ENCODE measurements around the gene BRD1. TPM values are rescaled to one million over a fixed set of nuclear protein-coding genes. Genes with fewer than 3 reads are reported as not detected.
A peak's percentile ranks its signal among the peaks of the same experiment; 100 is the strongest.

Gene BRD1
- total and polyA plus RNA-seq, 8 donors: 14.0 to 26.3 (median 17.8) TPM

GRCh38 chr22:49803134-49803533 lies 24.5 kb downstream of the BRD1 start:
- no peaks in the 10 kb centered on the region for H3K9me3 ChIP-seq
- H3K27ac ChIP-seq: no peak overlapping the region
- no peak for FAIRE-seq
- DNase-seq: peak in 2 of 6 donors; percentile 30 to 47
- peaks cover 0 to 27% (median 5%) of the 10 kb centered on the region in 3 donors for H3K36me3 ChIP-seq
- H3K4me1 ChIP-seq: peaks cover 0 to under 1% (median 0%) of the 10 kb centered on the region in 3 donors
- H3K4me3 ChIP-seq: no peak overlapping the region
- no peaks in the 10 kb centered on the region for H3K27me3 ChIP-seq
- intact Hi-C loops (cut with DNase I): no loop called here
- no peak for TF ChIP-seq CTCF (IDR thresholded peaks at IDR 0.05)
- 94% methylated on average over 18 of the region's 18 CpGs for WGBS, 2 donors
- ATAC-seq: no peak

- Histone ChIP-seq H3K4me3 (no peak overlapping the region), H3K27ac (no peak overlapping the region), H3K4me1 (no peaks in the 10 kb centered on the region), H3K27me3 (no peaks in the 10 kb centered on the region), H3K36me3 (peaks cover 0 to 43% (median 22%) of the 10 kb centered on the region in 3 donors), H3K9me3 (no peaks in the 10 kb centered on the region)
- FAIRE-seq (no peak), DNase-seq (peak in 2 of 6 donors; percentile 17 to 55), ATAC-seq (no peak)
- no peak for TF ChIP-seq CTCF (IDR thresholded peaks at IDR 0.05)
- intact Hi-C loops (cut with DNase I): no loop called here
- 83 to 87% methylated on average over 18 of the region's 18 CpGs for WGBS, 2 donors
Measured at GRCh38 chr22:49801391-49802060, 26.1 kb downstream of the BRD1 start.

- peak in 2 of 6 donors; percentile 26 to 55 for DNase-seq
- Histone ChIP-seq H3K9me3 (no peaks in the 10 kb centered on the region), H3K36me3 (peaks cover 0 to 50% (median 23%) of the 10 kb centered on the region in 3 donors), H3K27ac (no peak overlapping the region), H3K4me3 (no peak overlapping the region), H3K27me3 (no peaks in the 10 kb centered on the region), H3K4me1 (no peaks in the 10 kb centered on the region)
- TF ChIP-seq CTCF (IDR thresholded peaks at IDR 0.05): no peak
- intact Hi-C loops (cut with DNase I): no loop called here
- no peak for FAIRE-seq
- WGBS, 2 donors: 59 to 62% methylated on average over 29 of the region's 29 CpGs
- ATAC-seq: peak; percentile 16 to 63 (median 56)
Measured at GRCh38 chr22:49800408-49801238, 27.1 kb downstream of the BRD1 start.

GRCh38 chr22:49799431-49800075 lies 28.1 kb downstream of the BRD1 start:
- Histone ChIP-seq H3K4me3 (no peak overlapping the region), H3K27ac (no peak overlapping the region), H3K4me1 (no peaks in the 10 kb centered on the region), H3K9me3 (no peaks in the 10 kb centered on the region), H3K36me3 (peaks cover 0 to 60% (median 23%) of the 10 kb centered on the region in 3 donors), H3K27me3 (no peaks in the 10 kb centered on the region)
- ATAC-seq (peak in 2 of 4 donors; percentile 6 to 7), FAIRE-seq (no peak), DNase-seq (peak in 2 of 6 donors; percentile 26 to 59)
- intact Hi-C loops (cut with DNase I): no loop called here
- WGBS, 2 donors: 86% methylated on average over 18 of the region's 18 CpGs
- no peak for TF ChIP-seq CTCF (IDR thresholded peaks at IDR 0.05)
